GM12878 (cell line): ENCODE measurements around the gene AQP11. TPM values are rescaled to one million over a fixed set of nuclear protein-coding genes. Genes with fewer than 3 reads are reported as not detected.

Experiments used
- ATAC-seq: fragments of 200-7000 bp; cut with Tn5 transposase; 3 replicates; pipeline ENCODE4 v1.9.1; 2020; ENCODE audit warnings: mild to moderate bottlenecking, moderate library complexity
- Bru-seq: library from RNA; stranded (reverse); fragments of 400-500 nt; gene quantifications from one replicate; lab custom pipeline; 2021; lab: Mats Ljungman, UMichigan
- BruChase-seq, 2 experiments: library from RNA; stranded (reverse); fragments of 400-500 nt; gene quantifications; one replicate each; lab custom pipeline; 2021; lab: Mats Ljungman, UMichigan
- BruUV-seq: library from RNA; stranded (reverse); fragments of 400-500 nt; replicated peaks from 2 replicates; lab custom pipeline; 2021; lab: Mats Ljungman, UMichigan
- CTCF ChIA-PET: fragments of 300-600 bp; sonication (Branson Sonifier 250); formaldehyde crosslinking; extraction: SDS; loops from one replicate; lab custom pipeline; 2021; ENCODE audit warnings: inconsistent platforms; lab: Yijun Ruan, JAX
- POLR2A ChIA-PET: fragments of 350-600 bp; formaldehyde crosslinking; extraction: SDS; loops from one replicate; lab custom pipeline; 2021; ENCODE audit warnings: inconsistent platforms; lab: Charles Lee
- RAD21 ChIA-PET: fragments of 300-600 bp; sonication (Branson Sonifier 250); formaldehyde crosslinking; loops from one replicate; lab custom pipeline; 2023; ENCODE audit warnings: antibody characterized with exemption; ENCODE audit not compliant: unreplicated experiment; lab: Charles Lee
- SMC1A ChIA-PET: fragments of 300-600 bp; sonication (Branson Sonifier 250); formaldehyde crosslinking; loops from one replicate; lab custom pipeline; 2023; ENCODE audit not compliant: unreplicated experiment, uncharacterized antibody; lab: Charles Lee
- DNase-seq: peaks from one replicate; pipeline ENCODE4 v3.0.0-alpha.2; 2011; ENCODE audit warnings: low read depth, low spot score
- FAIRE-seq: peaks from 3 replicates; lab custom pipeline; 2011; peaks lifted over from hg19 to GRCh38; lab: Jason Lieb, UNC
- H2AFZ ChIP-seq: 2 replicates; pipeline ENCODE4 v1.6.0; 2011; ENCODE audit warnings: low read depth, low read length, control low read depth; ENCODE audit not compliant: control insufficient read depth
- H3K27ac ChIP-seq: 2 replicates; pipeline ENCODE4 v1.5.1; 2011; ENCODE audit warnings: control low read depth; ENCODE audit not compliant: control insufficient read depth, insufficient read depth
- H3K27me3 ChIP-seq, 2 experiments: replicated peaks in 1 of 2; 2 replicates each; pipeline versions ENCODE4 v1.6.0 to v1.6.1; 2011; ENCODE audit warnings: low read length in 1 of 2; ENCODE audit not compliant: control insufficient read depth in 2 of 2, insufficient read depth in 2 of 2
- H3K36me3 ChIP-seq, 2 experiments: 2 replicates each; pipeline ENCODE4 v1.5.1; 2011; ENCODE audit warnings: low read length in 1 of 2; ENCODE audit not compliant: control insufficient read depth in 2 of 2, insufficient read depth in 2 of 2
- H3K4me1 ChIP-seq: 2 replicates; pipeline ENCODE4 v1.6.1; 2011; ENCODE audit warnings: mild to moderate bottlenecking, low read length, moderate library complexity, mixed read lengths; ENCODE audit not compliant: control insufficient read depth, insufficient read depth
- H3K4me2 ChIP-seq: 2 replicates; pipeline ENCODE4 v1.6.0; 2011; ENCODE audit warnings: control low read depth; ENCODE audit not compliant: control insufficient read depth, insufficient read depth
- H3K4me3 ChIP-seq: fragments of 200-600 bp; sonication (generic); 2 replicates; pipeline ENCODE4 v1.5.1; 2016
- H3K79me2 ChIP-seq: 2 replicates; pipeline ENCODE4 v1.6.0; 2011; ENCODE audit warnings: low read length; ENCODE audit not compliant: control insufficient read depth, insufficient read depth
- H3K9ac ChIP-seq: 2 replicates; pipeline ENCODE4 v1.8.0; 2011; ENCODE audit warnings: low read length, control low read depth, mixed read lengths; ENCODE audit not compliant: control insufficient read depth, insufficient read depth
- H3K9me3 ChIP-seq: replicated peaks from 3 replicates; pipeline ENCODE4 v1.5.1; 2011; ENCODE audit warnings: mild to moderate bottlenecking, low read length; ENCODE audit not compliant: control insufficient read depth, insufficient read depth
- H4K20me1 ChIP-seq: 2 replicates; pipeline ENCODE4 v1.6.0; 2011; ENCODE audit not compliant: control insufficient read depth, insufficient read depth
- BCLAF1 ChIP-seq: fragments of 450-650 bp; IDR thresholded peaks from 2 replicates; pipeline ENCODE4 v1.6.1; 2017; ENCODE audit warnings: antibody characterized with exemption, mild to moderate bottlenecking, moderate library complexity
- CBX5 ChIP-seq: sonication (generic); IDR thresholded peaks from 2 replicates; pipeline ENCODE4 v1.6.1; 2016; ENCODE audit warnings: low read depth, moderate library complexity, mild to moderate bottlenecking, inconsistent platforms
- GATAD2B ChIP-seq: fragments of 450-650 bp; conservative IDR thresholded peaks from 2 replicates; pipeline ENCODE4 v1.6.1; 2017; ENCODE audit warnings: low read depth, mild to moderate bottlenecking, moderate library complexity
- HDGF ChIP-seq: fragments of 450-650 bp; IDR thresholded peaks from 2 replicates; pipeline ENCODE4 v1.6.1; 2016; ENCODE audit warnings: antibody characterized with exemption
- IKZF1 ChIP-seq: fragments of 450-650 bp; conservative IDR thresholded peaks from 2 replicates; pipeline ENCODE4 v1.6.1; 2017; ENCODE audit warnings: antibody characterized with exemption, mild to moderate bottlenecking
- KLF5 ChIP-seq: fragments of 450-650 bp; IDR thresholded peaks from 2 replicates; pipeline ENCODE4 v1.6.1; 2014; ENCODE audit warnings: mild to moderate bottlenecking; ENCODE audit not compliant: partially characterized antibody
- MYC ChIP-seq: IDR thresholded peaks from 2 replicates; pipeline ENCODE4 v1.6.1; 2011; ENCODE audit warnings: mild to moderate bottlenecking, low read length, moderate library complexity, inconsistent platforms; ENCODE audit not compliant: insufficient read depth, insufficient replicate concordance, insufficient read length, severe bottlenecking
- NR2F1 ChIP-seq: fragments of 450-650 bp; conservative IDR thresholded peaks from 2 replicates; pipeline ENCODE4 v1.6.1; 2017; ENCODE audit warnings: mild to moderate bottlenecking
- POLR2AphosphoS5 ChIP-seq: IDR thresholded peaks from 2 replicates; pipeline ENCODE4 v1.6.1; 2011; ENCODE audit warnings: mild to moderate bottlenecking, low read length, inconsistent platforms
- RB1 ChIP-seq: fragments of 450-650 bp; formaldehyde crosslinking; IDR thresholded peaks from 2 replicates; pipeline ENCODE4 v1.6.1; 2017; ENCODE audit warnings: mild to moderate bottlenecking, borderline replicate concordance
- REST ChIP-seq: IDR thresholded peaks from 2 replicates; pipeline ENCODE4 v1.6.1; 2012; ENCODE audit warnings: mild to moderate bottlenecking, low read depth, low read length
- ZNF622 ChIP-seq: fragments of 450-650 bp; IDR thresholded peaks from 2 replicates; pipeline ENCODE4 v1.6.1; 2017; ENCODE audit warnings: mild to moderate bottlenecking, inconsistent platforms
- WGBS: methylation state at CpG from one replicate; pipeline ENCODE4 v1.1.6; 2016; ENCODE audit warnings: low lambda C conversion rate; ENCODE audit not compliant: insufficient replicate concordance, insufficient coverage; ENCODE audit errors: missing lambda C conversion rate; 5-methylcytosine and 5-hydroxymethylcytosine counted together
- in situ Hi-C: fragments of 300-500 bp; cut with MboI; formaldehyde crosslinking; loops from 9 replicates; pipeline ENCODE4 v1.14.3; 2018; ENCODE audit warnings: mixed read lengths
- intact Hi-C: fragments of 100-400 bp; cut with micrococcal nuclease; formaldehyde crosslinking; loops from one replicate; pipeline ENCODE4 v1.14.2; 2022; ENCODE audit not compliant: unreplicated experiment
- long read RNA-seq, 2 experiments: library from polyadenylated mRNA; unstranded; transcript quantifications; one replicate each; pipeline ENCODE4 v2.0.0, GENCODE V29; 2019 to 2020
- polyA minus RNA-seq, 3 experiments: library from RNA; depleted of rRNA, polyadenylated mRNA; stranded (reverse); fragments of >200 nt; gene quantifications; 2 replicates each; pipeline ENCODE4 v1.2.3, GENCODE V29; 2011
- polyA plus RNA-seq, 11 experiments: library from polyadenylated mRNA; depleted of rRNA in 4 of 11; unstranded in 6 of 11; stranded (reverse) in 5 of 11; fragments of >200 nt; fragmentation: Nextera tagmentation in 4 of 11; fragmentation: Illumina TruSeq in 1 of 11; extraction: Ambion mirVana in 4 of 11; extraction: Trizol in 1 of 11; gene quantifications; 1 replicate in 1 of 11; 2 replicates in 10 of 11; pipeline versions ENCODE4 v1.2.1 to v1.2.3, GENCODE V29; 2011 to 2016; ENCODE audit warnings: inconsistent platforms in 2 of 11, missing spikeins in 2 of 11, low read depth in 1 of 11
- total RNA-seq, 4 experiments: library from RNA; depleted of rRNA in 3 of 4; stranded (reverse); fragments of >200 nt in 3 of 4; fragmentation: Illumina TruSeq in 1 of 4; extraction: Trizol in 1 of 4; gene quantifications; 2 replicates each; pipeline versions ENCODE4 v1.2.1 to v1.2.3, GENCODE V29; 2013 to 2021

Gene AQP11
- 0.96 and 1.4 TPM in 2 replicates for total RNA-seq (2013; cell fraction: nucleolus; rRNA removed)
- 0.49 and 0.62 TPM in 2 replicates for total RNA-seq (2014; rRNA removed)
- 0.18 and 0.23 TPM in 2 replicates for total RNA-seq (2014; rRNA removed; fragmentation: Illumina TruSeq; extraction: Trizol)
- 0.56 and 0.64 TPM in 2 replicates for total RNA-seq (2021)
- 0.50 TPM for polyA plus RNA-seq (2011; ENCODE audit: low read depth)
- 0.14 and 0.20 TPM in 2 replicates for polyA plus RNA-seq (2011; rRNA removed)
- polyA plus RNA-seq (2011; cell fraction: cytosol; rRNA removed): 0.10 and 0.38 TPM in 2 replicates
- polyA plus RNA-seq (2011; cell fraction: nucleus; rRNA removed): 1.6 and 2.1 TPM in 2 replicates
- 1.1 and 1.6 TPM in 2 replicates for polyA plus RNA-seq (2012)
- polyA plus RNA-seq (2014; fragmentation: Illumina TruSeq; extraction: Trizol): 0.16 and 0.17 TPM in 2 replicates
- under 1 TPM; 0.46 to 0.52 TPM for polyA plus RNA-seq (2014; fragmentation: Nextera tagmentation; extraction: Ambion mirVana)
- polyA plus RNA-seq (2014; rRNA removed): 0.23 and 0.63 TPM in 2 replicates
- polyA plus RNA-seq (2016; fragmentation: Nextera tagmentation; extraction: Ambion mirVana): 1 to 10 TPM; 1.7 to 2.1 TPM
- polyA minus RNA-seq (2011; rRNA and poly(A)+ RNA removed): 0.21 TPM in 1 of 2 replicates, not detected in the other
- polyA minus RNA-seq (2011; cell fraction: cytosol; rRNA and poly(A)+ RNA removed): not detected in 2 replicates
- polyA minus RNA-seq (2011; cell fraction: nucleus; rRNA and poly(A)+ RNA removed): 0.24 and 0.77 TPM in 2 replicates
- percentile 33 among the genes with signal in this experiment for Bru-seq, nascent RNA
- BruChase-seq, experiment 1, labeled RNA remaining after a 6-hour chase: percentile 22 among the genes with signal in this experiment
- BruChase-seq, experiment 2, labeled RNA remaining after a 2-hour chase: percentile 19 among the genes with signal in this experiment
- long read RNA-seq, experiment 1, partial matches to known transcripts: 0 of 1 reads
- long read RNA-seq, experiment 1, other reads (novel, unspliced or antisense): 0 of 1 reads
- long read RNA-seq, experiment 2, partial matches to known transcripts: 0 of 7 reads
- long read RNA-seq, experiment 2, other reads (novel, unspliced or antisense): 5 of 7 reads

- Histone ChIP-seq H3K4me1 (peaks cover 6% of the 10 kb centered on the region; the same call in 1 of the 2 replicates), H2AFZ (peak within 1 kb of the TSS; percentile 96), H4K20me1 (no peaks in the 10 kb centered on the region), H3K9ac (peak within 1 kb of the TSS; percentile 48; the same call in 1 of the 2 replicates), H3K27ac (no peak within 1 kb of the TSS), H3K36me3 (no peaks in the 10 kb centered on the region), H3K27me3 (no peaks in the 10 kb centered on the region), H3K79me2 (no peaks in the 10 kb centered on the region), H3K4me3 (peak within 1 kb of the TSS; percentile 83), H3K9me3 (no peaks in the 10 kb centered on the region), H3K4me2 (peak within 1 kb of the TSS; percentile 85)
- under 1% methylated on average over 31 of the region's 75 CpGs for WGBS
- ChIA-PET RAD21 (interaction anchor here (0.6 to 0.7 kb wide), 3 partner anchors 19 to 907 kb away, joined by 3 to 5 read pairs (median 3); no protein-coding TSS in a partner anchor), CTCF (interaction anchor here (1.3 kb wide), 1 partner anchor 29 kb away, joined by 6 read pairs; no protein-coding TSS in a partner anchor), SMC1A (interaction anchor here (1.3 kb wide), 1 partner anchor 30 kb away, joined by 3 read pairs; no protein-coding TSS in a partner anchor), POLR2A (interaction anchor here (1.1 kb wide), 1 partner anchor 25 kb away, joined by 3 read pairs; no protein-coding TSS in a partner anchor)
- DNase-seq (peak; percentile 24), FAIRE-seq (peak; percentile 18), ATAC-seq (peak; percentile 97)
- no TSS peak for BruUV-seq
- in situ Hi-C loops: no loop called here
- intact Hi-C loops: no loop called here
- TF ChIP-seq MYC (no peak), KLF5 (peak; percentile 44), REST (no peak), POLR2AphosphoS5 (peak; percentile 34; the same call in 1 of the 2 replicates), NR2F1 (peak; percentile 44; the same call in 1 of the 2 replicates), HDGF (0 out of 2 replicates have a peak, but pooled peaks have one; percentile 69), GATAD2B (no peak; the same call in 1 of the 2 replicates), RB1 (peak; percentile 27; the same call in 1 of the 2 replicates), BCLAF1 (no peak), IKZF1 (peak; percentile 57), CBX5 (0 out of 2 replicates have a peak, but pooled peaks have one; percentile 25), ZNF622 (no peak)
These were observed at the start of gene AQP11 for GRCh38 chr11:77589521-77590193. AQP11 (plus strand) TSS chr11:77589953; CDS start chr11:77589993, 40 bp downstream.
